Panc1 (cell line): ENCODE measurements around the gene CACNA1E.

ENCODE experiments used
- CTCF ChIP-seq: fragments of 450-650 bp; IDR thresholded peaks from 2 replicates; pipeline ENCODE4 v1.5.1; 2017; ENCODE audit warnings: mild to moderate bottlenecking
- POLR2AphosphoS5 ChIP-seq: IDR thresholded peaks from 2 replicates; pipeline ENCODE4 v1.6.1; 2012; ENCODE audit warnings: mild to moderate bottlenecking, low read depth, low read length, moderate library complexity
- TCF7L2 ChIP-seq: IDR thresholded peaks from 2 replicates; pipeline ENCODE4 v1.6.1; 2011; ENCODE audit warnings: mild to moderate bottlenecking, low read depth, low read length, inconsistent platforms

DNA sequence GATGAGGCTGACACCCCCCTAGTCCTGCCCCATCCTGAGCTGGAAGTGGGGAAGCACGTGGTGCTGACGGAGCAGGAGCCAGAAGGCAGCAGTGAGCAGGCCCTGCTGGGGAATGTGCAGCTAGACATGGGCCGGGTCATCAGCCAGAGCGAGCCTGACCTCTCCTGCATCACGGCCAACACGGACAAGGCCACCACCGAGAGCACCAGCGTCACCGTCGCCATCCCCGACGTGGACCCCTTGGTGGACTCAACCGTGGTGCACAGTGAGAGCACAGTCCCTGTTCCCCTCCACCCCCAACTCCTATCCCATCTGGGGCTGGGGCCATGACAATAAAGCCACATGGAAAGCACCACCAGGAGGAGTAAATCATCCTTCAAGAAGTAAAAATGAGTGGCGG lies 250.2 kb downstream of the CACNA1E start:
- TF ChIP-seq CTCF, result no peak
- TF ChIP-seq POLR2AphosphoS5, result no peak
- TF ChIP-seq TCF7L2, result no peak
